HepG2 (cell line): ENCODE results near the gene RAD18.

ENCODE experiments used
- ZBTB3 ChIP-seq: sonication (generic); formaldehyde crosslinking; IDR thresholded peaks from 2 replicates; pipeline ENCODE4 v1.4.0; 2020; ENCODE audit warnings: low read depth, mild to moderate bottlenecking, moderate library complexity, missing genetic modification reagents, borderline replicate concordance
- TF ChIP-seq, protein P1 (sequence below): sonication (generic); formaldehyde crosslinking; IDR thresholded peaks from 2 replicates; pipeline ENCODE4 v1.9.0; 2021; ENCODE audit warnings: missing genetic modification reagents, borderline replicate concordance

DNA sequence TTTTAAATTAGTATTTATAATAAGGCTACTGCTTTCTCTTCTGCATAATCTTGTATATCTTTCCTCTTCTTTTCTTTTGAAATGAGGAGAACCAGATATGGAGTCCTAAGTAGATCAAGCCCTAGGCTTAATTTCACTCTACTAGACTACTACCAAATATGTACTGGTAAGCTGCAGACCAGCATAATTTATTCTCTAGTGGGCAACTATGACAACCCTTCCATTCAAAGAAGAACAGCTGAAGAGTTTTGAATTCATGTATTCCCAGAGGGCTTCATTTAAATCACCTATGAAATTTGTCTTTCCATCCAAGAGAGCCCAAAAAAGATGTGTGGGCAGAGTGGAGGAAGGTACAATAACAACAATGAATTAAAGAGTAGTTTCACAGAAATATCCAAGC, 10.0 kb downstream of the RAD18 start:
- no peak for TF ChIP-seq ZBTB3 (CRISPR knock-in tag)
- TF ChIP-seq, protein P1, sequence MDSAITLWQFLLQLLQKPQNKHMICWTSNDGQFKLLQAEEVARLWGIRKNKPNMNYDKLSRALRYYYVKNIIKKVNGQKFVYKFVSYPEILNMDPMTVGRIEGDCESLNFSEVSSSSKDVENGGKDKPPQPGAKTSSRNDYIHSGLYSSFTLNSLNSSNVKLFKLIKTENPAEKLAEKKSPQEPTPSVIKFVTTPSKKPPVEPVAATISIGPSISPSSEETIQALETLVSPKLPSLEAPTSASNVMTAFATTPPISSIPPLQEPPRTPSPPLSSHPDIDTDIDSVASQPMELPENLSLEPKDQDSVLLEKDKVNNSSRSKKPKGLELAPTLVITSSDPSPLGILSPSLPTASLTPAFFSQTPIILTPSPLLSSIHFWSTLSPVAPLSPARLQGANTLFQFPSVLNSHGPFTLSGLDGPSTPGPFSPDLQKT, result no peak
